OCI-LY7 (cell line): ENCODE measurements around the gene CHST2. TPM values are rescaled to one million over a fixed set of nuclear protein-coding genes. Genes with fewer than 3 reads are reported as not detected.

Experiments
- BruUV-seq: library from RNA; stranded (reverse); fragments of 400-500 nt; replicated peaks from 2 replicates; lab custom pipeline; 2021; lab: Mats Ljungman, UMichigan
- CTCF ChIA-PET: fragments of 300-600 bp; sonication (Branson Sonifier 250); formaldehyde crosslinking; loops from one replicate; lab custom pipeline; 2022; ENCODE audit warnings: antibody characterized with exemption; ENCODE audit not compliant: unreplicated experiment; lab: Charles Lee
- POLR2A ChIA-PET: fragments of 300-600 bp; sonication (Branson Sonifier 250); formaldehyde crosslinking; loops from one replicate; lab custom pipeline; 2022; ENCODE audit warnings: antibody characterized with exemption; lab: Charles Lee
- DNase-seq: peaks from one replicate; pipeline ENCODE4 v3.0.0-alpha.2; 2015; ENCODE audit warnings: low spot score
- H2AFZ ChIP-seq: fragments of 200-600 bp; sonication (generic), shearing (Covaris generic); 2 replicates; pipeline ENCODE4 v1.6.1; 2014; ENCODE audit warnings: mild to moderate bottlenecking, antibody characterized with exemption, low read length, moderate library complexity
- H3K27ac ChIP-seq: fragments of 200-600 bp; sonication (generic); 2 replicates; pipeline ENCODE4 v1.5.1; 2014; ENCODE audit warnings: mixed run types, low read depth, mild to moderate bottlenecking, moderate library complexity, low read length, inconsistent platforms; ENCODE audit not compliant: poor library complexity, severe bottlenecking
- H3K36me3 ChIP-seq: fragments of 200-600 bp; sonication (generic); 2 replicates; pipeline ENCODE4 v1.6.1; 2014; ENCODE audit warnings: mild to moderate bottlenecking, antibody characterized with exemption, low read length, moderate library complexity, mixed read lengths; ENCODE audit not compliant: insufficient read depth
- H3K4me1 ChIP-seq: fragments of 200-600 bp; sonication (generic); 2 replicates; pipeline ENCODE4 v1.5.1; 2014; ENCODE audit warnings: mild to moderate bottlenecking, low read length; ENCODE audit not compliant: insufficient read depth, poor library complexity, severe bottlenecking
- H3K4me2 ChIP-seq: fragments of 200-600 bp; sonication (generic); 2 replicates; pipeline ENCODE4 v1.6.1; 2014; ENCODE audit warnings: mild to moderate bottlenecking, low read length
- H3K4me3 ChIP-seq: fragments of 200-600 bp; sonication (generic); 2 replicates; pipeline ENCODE4 v1.5.1; 2014; ENCODE audit warnings: mild to moderate bottlenecking, low read depth, low read length; ENCODE audit not compliant: poor library complexity, severe bottlenecking
- H3K79me2 ChIP-seq: fragments of 200-600 bp; sonication (generic); 2 replicates; pipeline ENCODE4 v1.6.1; 2016; ENCODE audit warnings: low read depth, mild to moderate bottlenecking, low read length, moderate library complexity, mixed read lengths; ENCODE audit not compliant: insufficient read depth
- H3K9me2 ChIP-seq: fragments of 200-600 bp; sonication (generic); 2 replicates; pipeline ENCODE4 v1.6.1; 2016; ENCODE audit warnings: mild to moderate bottlenecking, low read length, mixed read lengths; ENCODE audit not compliant: insufficient read depth
- H3K9me3 ChIP-seq: fragments of 200-600 bp; sonication (generic); 2 replicates; pipeline ENCODE4 v1.6.1; 2014; ENCODE audit warnings: mild to moderate bottlenecking, mixed run types, low read length, mixed read lengths
- H4K20me1 ChIP-seq: fragments of 200-600 bp; sonication (generic); 2 replicates; pipeline ENCODE4 v1.6.1; 2014; ENCODE audit warnings: mild to moderate bottlenecking, antibody characterized with exemption, low read length, moderate library complexity, mixed read lengths; ENCODE audit not compliant: insufficient read depth
- EZH2phosphoT487 ChIP-seq: fragments of 200-600 bp; sonication (generic); IDR thresholded peaks from 2 replicates; pipeline ENCODE4 v1.6.1; 2018; ENCODE audit warnings: low read depth, borderline replicate concordance, mild to moderate bottlenecking, mixed run types, antibody characterized with exemption, low read length, moderate library complexity, mixed read lengths
- intact Hi-C: fragments of 100-400 bp; cut with micrococcal nuclease; formaldehyde crosslinking; loops from one replicate; pipeline ENCODE4 v1.10.0; 2022; ENCODE audit not compliant: unreplicated experiment
- total RNA-seq, 2 experiments: library from RNA; depleted of rRNA in 1 of 2; stranded (reverse); fragments of >200 nt in 1 of 2; shearing (Covaris generic) in 1 of 2; gene quantifications; 2 replicates each; pipeline ENCODE4 v1.2.3, GENCODE V29; 2014 to 2022
- TF ChIP-seq, protein P1 (sequence below): fragments of 200-600 bp; sonication (generic); conservative IDR thresholded peaks from 2 replicates; pipeline ENCODE4 v1.5.1; 2014; ENCODE audit warnings: mild to moderate bottlenecking, antibody characterized with exemption, low read length, moderate library complexity, mixed read lengths

Gene CHST2
- total RNA-seq, 2 experiments from 2014 or later: 1.2 TPM

DNA sequence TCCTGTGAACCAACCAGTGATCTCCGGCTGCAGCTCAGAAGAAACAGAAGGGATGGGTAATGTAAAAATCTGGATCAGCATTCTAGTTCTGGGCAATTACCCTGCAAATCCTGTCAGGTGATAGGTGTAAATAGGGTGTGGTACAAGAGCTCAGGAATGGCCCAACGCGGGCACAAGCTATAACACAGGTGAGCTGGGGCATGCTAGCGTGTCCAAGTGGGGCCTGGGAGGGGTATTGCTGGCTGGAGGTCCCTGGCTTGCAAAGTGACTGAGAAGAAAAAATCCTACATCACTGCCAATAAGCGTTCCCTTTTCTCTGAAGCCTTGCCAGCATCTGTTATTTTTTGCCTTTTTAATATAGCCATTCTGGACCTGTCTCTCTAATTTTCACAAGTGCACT lies 9.7 kb upstream of the CHST2 start:
- TF ChIP-seq, protein P1, sequence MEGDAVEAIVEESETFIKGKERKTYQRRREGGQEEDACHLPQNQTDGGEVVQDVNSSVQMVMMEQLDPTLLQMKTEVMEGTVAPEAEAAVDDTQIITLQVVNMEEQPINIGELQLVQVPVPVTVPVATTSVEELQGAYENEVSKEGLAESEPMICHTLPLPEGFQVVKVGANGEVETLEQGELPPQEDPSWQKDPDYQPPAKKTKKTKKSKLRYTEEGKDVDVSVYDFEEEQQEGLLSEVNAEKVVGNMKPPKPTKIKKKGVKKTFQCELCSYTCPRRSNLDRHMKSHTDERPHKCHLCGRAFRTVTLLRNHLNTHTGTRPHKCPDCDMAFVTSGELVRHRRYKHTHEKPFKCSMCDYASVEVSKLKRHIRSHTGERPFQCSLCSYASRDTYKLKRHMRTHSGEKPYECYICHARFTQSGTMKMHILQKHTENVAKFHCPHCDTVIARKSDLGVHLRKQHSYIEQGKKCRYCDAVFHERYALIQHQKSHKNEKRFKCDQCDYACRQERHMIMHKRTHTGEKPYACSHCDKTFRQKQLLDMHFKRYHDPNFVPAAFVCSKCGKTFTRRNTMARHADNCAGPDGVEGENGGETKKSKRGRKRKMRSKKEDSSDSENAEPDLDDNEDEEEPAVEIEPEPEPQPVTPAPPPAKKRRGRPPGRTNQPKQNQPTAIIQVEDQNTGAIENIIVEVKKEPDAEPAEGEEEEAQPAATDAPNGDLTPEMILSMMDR: no peak
- TF ChIP-seq EZH2phosphoT487: no peak
- Histone ChIP-seq H3K4me3 (no peak overlapping the region), H3K27ac (no peak overlapping the region), H4K20me1 (no peaks in the 10 kb centered on the region), H3K79me2 (no peaks in the 10 kb centered on the region), H3K4me2 (no peak overlapping the region), H3K9me3 (0 out of 2 replicates have a peak, but pooled peaks cover 2% of the 10 kb centered on the region), H3K36me3 (no peaks in the 10 kb centered on the region), H3K4me1 (no peaks in the 10 kb centered on the region), H2AFZ (no peak overlapping the region), H3K9me2 (no peaks in the 10 kb centered on the region)
- BruUV-seq: no TSS peak
- intact Hi-C loops: no loop called here
- POLR2A ChIA-PET: no interaction called here
- no peak for DNase-seq
- CTCF ChIA-PET: no interaction called here

DNA sequence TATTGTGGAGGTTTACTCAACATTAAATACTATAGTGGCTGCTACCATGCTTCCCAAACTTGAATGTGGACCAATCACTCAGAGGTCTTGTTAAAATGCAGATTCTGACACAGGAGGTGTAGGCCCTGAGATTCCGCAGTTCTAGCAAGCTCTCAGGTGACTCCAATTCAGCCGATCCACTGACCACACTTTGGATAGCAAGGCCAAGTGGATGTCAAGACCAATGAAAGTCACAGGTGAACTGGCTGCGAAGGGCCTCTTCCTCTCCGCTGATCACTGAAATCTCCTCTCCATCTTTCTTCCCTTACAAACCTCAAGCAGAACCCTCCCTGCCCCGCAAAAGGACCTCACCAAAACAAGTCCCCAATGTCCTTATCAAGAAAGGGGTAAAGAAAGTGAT lies 9.2 kb upstream of the CHST2 start:
- CTCF ChIA-PET: no interaction called here

GRCh38 chr3:143118630-143119008 lies 952 bp upstream of the CHST2 start:
- H3K4me1 ChIP-seq: peaks cover 19% of the 10 kb centered on the region
- POLR2A ChIA-PET: interaction anchor here (0.8 to 1.6 kb wide), 2 partner anchors 11 to 36 kb away, joined by 3 to 4 read pairs; no protein-coding TSS in a partner anchor
- H2AFZ ChIP-seq: peak overlapping the region; percentile 93
- DNase-seq: no peak
- no TSS peak for BruUV-seq
- no peaks in the 10 kb centered on the region for H3K9me3 ChIP-seq
- H3K4me2 ChIP-seq: peak overlapping the region; percentile 95
- no peaks in the 10 kb centered on the region for H3K79me2 ChIP-seq
- intact Hi-C loops: loop anchor here (1.0 to 2.0 kb wide), 2 partner anchors 36 to 102 kb away; no protein-coding TSS in a partner anchor
- H3K9me2 ChIP-seq: no peaks in the 10 kb centered on the region
- no peaks in the 10 kb centered on the region for H4K20me1 ChIP-seq
- TF ChIP-seq, protein P1: no peak
- TF ChIP-seq EZH2phosphoT487: no peak
- peak overlapping the region; percentile 72 for H3K4me3 ChIP-seq
- CTCF ChIA-PET: interaction anchor here (0.6 kb wide), 1 partner anchor 16 kb away, joined by 3 read pairs; no protein-coding TSS in a partner anchor
- H3K36me3 ChIP-seq: no peaks in the 10 kb centered on the region
- no peak overlapping the region for H3K27ac ChIP-seq

More for the DNA sequence above, 9.2 kb upstream of the CHST2 start:
- DNase-seq: no peak
- H3K4me2 ChIP-seq: no peak overlapping the region
- BruUV-seq: no TSS peak
- H3K9me2 ChIP-seq: no peaks in the 10 kb centered on the region
- H3K79me2 ChIP-seq: no peaks in the 10 kb centered on the region
- H3K9me3 ChIP-seq: no peaks in the 10 kb centered on the region
- H3K36me3 ChIP-seq: no peaks in the 10 kb centered on the region
- no peaks in the 10 kb centered on the region for H4K20me1 ChIP-seq
- intact Hi-C loops: no loop called here
- H2AFZ ChIP-seq: no peak overlapping the region
- H3K27ac ChIP-seq: no peak overlapping the region
- POLR2A ChIA-PET: no interaction called here
- TF ChIP-seq, protein P1: no peak
- TF ChIP-seq EZH2phosphoT487: no peak
- no peaks in the 10 kb centered on the region for H3K4me1 ChIP-seq
- H3K4me3 ChIP-seq: no peak overlapping the region
